ENCODE results near the gene PPP2R1A. TPM values are rescaled to one million over a fixed set of nuclear protein-coding genes. Genes with fewer than 3 reads are reported as not detected.
A peak's percentile ranks its signal among the peaks of the same experiment; 100 is the strongest.

PPP2R1A gene
- polyA plus RNA-seq, 3 donors, result 449 to 497 (median 453) TPM

GRCh38 chr19:52191389-52191788 lies 1.5 kb downstream of the PPP2R1A start:
- DNase-seq (ENCODE audit: extremely low read depth in 1 of 11, low read depth in 9 of 11, low spot score in 4 of 11), result peak in 1 of 11 donors; percentile 17

- no peak for DNase-seq (ENCODE audit: extremely low read depth in 1 of 11, low read depth in 9 of 11, low spot score in 4 of 11)
Observed at GRCh38 chr19:52191951-52192350, 2.1 kb downstream of the PPP2R1A start.

- no peak for DNase-seq (ENCODE audit: extremely low read depth in 1 of 11, low read depth in 9 of 11, low spot score in 4 of 11)
Observed at GRCh38 chr19:52196256-52196967, 6.6 kb downstream of the PPP2R1A start.

GRCh38 chr19:52197964-52198363 lies 8.1 kb downstream of the PPP2R1A start:
- no peak for DNase-seq (ENCODE audit: extremely low read depth in 1 of 11, low read depth in 9 of 11, low spot score in 4 of 11)

GRCh38 chr19:52198678-52199077 lies 8.8 kb downstream of the PPP2R1A start:
- DNase-seq (ENCODE audit: extremely low read depth in 1 of 11, low read depth in 9 of 11, low spot score in 4 of 11), result no peak

GRCh38 chr19:52200044-52200443 lies 10.2 kb downstream of the PPP2R1A start:
- DNase-seq (ENCODE audit: extremely low read depth in 1 of 11, low read depth in 9 of 11, low spot score in 4 of 11), result no peak

- DNase-seq (ENCODE audit: extremely low read depth in 1 of 11, low read depth in 9 of 11, low spot score in 4 of 11), result peak in 1 of 11 donors; percentile 18
Observed at GRCh38 chr19:52200755-52201391, 11.0 kb downstream of the PPP2R1A start.

- DNase-seq (ENCODE audit: extremely low read depth in 1 of 11, low read depth in 9 of 11, low spot score in 4 of 11), result no peak
Observed at GRCh38 chr19:52206481-52206880, 16.6 kb downstream of the PPP2R1A start.

GRCh38 chr19:52211203-52211602 lies 21.4 kb downstream of the PPP2R1A start:
- DNase-seq (ENCODE audit: extremely low read depth in 1 of 11, low read depth in 9 of 11, low spot score in 4 of 11), result no peak

GRCh38 chr19:52211926-52212571 lies 22.2 kb downstream of the PPP2R1A start:
- no peak for DNase-seq (ENCODE audit: extremely low read depth in 1 of 11, low read depth in 9 of 11, low spot score in 4 of 11)

- DNase-seq (ENCODE audit: extremely low read depth in 1 of 11, low read depth in 9 of 11, low spot score in 4 of 11), result no peak
Observed at GRCh38 chr19:52212572-52213255, 22.9 kb downstream of the PPP2R1A start.

GRCh38 chr19:52214241-52214640 lies 24.4 kb downstream of the PPP2R1A start:
- DNase-seq (ENCODE audit: extremely low read depth in 1 of 11, low read depth in 9 of 11, low spot score in 4 of 11), result no peak

- no peak for DNase-seq (ENCODE audit: extremely low read depth in 1 of 11, low read depth in 9 of 11, low spot score in 4 of 11)
Observed at GRCh38 chr19:52216401-52216800, 26.5 kb downstream of the PPP2R1A start.

- no peak for DNase-seq (ENCODE audit: extremely low read depth in 1 of 11, low read depth in 9 of 11, low spot score in 4 of 11)
Observed at GRCh38 chr19:52217576-52217975, 27.7 kb downstream of the PPP2R1A start.

GRCh38 chr19:52219611-52220010 lies 29.8 kb downstream of the PPP2R1A start:
- no peak for DNase-seq (ENCODE audit: extremely low read depth in 1 of 11, low read depth in 9 of 11, low spot score in 4 of 11)

- no peak for DNase-seq (ENCODE audit: extremely low read depth in 1 of 11, low read depth in 9 of 11, low spot score in 4 of 11)
Observed at GRCh38 chr19:52221031-52221430, 31.2 kb downstream of the PPP2R1A start.

- DNase-seq (ENCODE audit: extremely low read depth in 1 of 11, low read depth in 9 of 11, low spot score in 4 of 11), result no peak
Observed at GRCh38 chr19:52221831-52222375, 32.1 kb downstream of the PPP2R1A start.

- DNase-seq (ENCODE audit: extremely low read depth in 1 of 11, low read depth in 9 of 11, low spot score in 4 of 11), result no peak
Observed at GRCh38 chr19:52224211-52224610, 34.4 kb downstream of the PPP2R1A start.

GRCh38 chr19:52226652-52227051 lies 36.8 kb downstream of the PPP2R1A start:
- no peak for DNase-seq (ENCODE audit: extremely low read depth in 1 of 11, low read depth in 9 of 11, low spot score in 4 of 11)

All from renal cortex interstitium (tissue), 11 donors.